CD4-positive, alpha-beta T cell treated with Interleukin-6 for 4 hours (primary cell): ENCODE measurements around the gene ETV7.
A peak's percentile ranks its signal among the peaks of the same experiment; 100 is the strongest.
"Not testable (repeated sequence)": the region's sequence is repeated elsewhere in the genome, so short reads cannot be mapped to it uniquely, and the experiment has no call there.

Source experiments
- DNase-seq: peaks from one replicate; pipeline ENCODE4 v3.0.0-alpha.2; 2020; ENCODE audit warnings: mixed read lengths

Gene ETV7

DNA sequence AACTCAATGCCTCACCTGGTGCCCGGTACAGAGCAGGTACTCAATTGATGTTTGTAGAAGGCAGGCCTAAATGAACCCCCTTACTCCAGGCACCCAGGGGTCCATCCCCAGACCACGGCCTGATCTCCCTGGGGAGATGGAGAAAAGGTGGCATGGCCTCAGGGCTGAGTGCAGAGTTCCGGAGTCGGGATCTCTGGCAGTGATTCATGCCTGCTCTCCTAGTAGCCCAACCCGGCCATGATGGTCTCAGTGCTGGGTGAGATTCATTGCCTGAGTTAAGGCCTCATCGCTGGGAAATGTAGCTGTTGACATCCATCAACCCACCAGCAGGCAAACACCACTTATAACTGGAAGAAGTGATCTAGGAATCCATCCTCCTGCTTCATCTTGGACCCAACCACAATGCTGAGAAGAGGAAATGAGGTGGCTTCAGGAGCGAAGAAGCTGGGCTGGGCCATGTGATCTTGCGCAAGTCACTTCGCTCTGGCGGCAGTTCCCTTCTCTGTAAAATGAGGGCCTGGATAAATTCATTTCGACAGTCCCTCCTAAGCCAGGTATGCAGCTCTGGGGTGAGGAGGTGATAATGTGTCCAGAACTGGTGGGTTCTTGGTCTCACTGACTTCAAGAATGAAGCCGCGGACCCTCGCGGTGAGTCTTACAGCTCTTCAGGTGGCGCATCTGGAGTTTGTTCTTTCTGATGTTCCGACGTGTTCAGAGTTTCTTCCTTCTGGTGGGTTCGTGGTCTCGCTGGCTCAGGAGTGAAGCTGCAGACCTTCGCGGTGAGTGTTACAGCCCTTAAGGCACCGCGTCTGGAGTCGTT, 24.7 kb downstream of the ETV7 start:
- DNase-seq: no peak

DNA sequence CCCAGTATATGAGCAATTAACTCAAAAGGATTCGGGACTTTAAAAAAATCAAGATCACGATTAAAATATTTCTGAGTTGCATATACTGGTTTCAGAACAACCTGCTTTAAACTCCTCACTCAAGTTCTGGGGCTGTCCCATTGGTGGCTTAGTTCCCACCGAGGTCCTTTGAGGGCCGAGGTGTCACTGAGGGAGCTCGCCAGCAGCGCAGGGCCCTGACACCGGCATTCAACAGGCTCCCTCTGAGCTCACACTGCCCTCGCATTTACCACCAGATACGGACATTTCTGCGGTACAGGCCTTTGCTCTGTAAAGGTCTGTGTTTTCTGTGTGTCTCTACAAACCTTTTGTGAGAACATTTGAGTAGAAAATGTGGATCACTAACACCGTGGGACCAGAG, 26.4 kb downstream of the ETV7 start:
- DNase-seq: no peak

DNA sequence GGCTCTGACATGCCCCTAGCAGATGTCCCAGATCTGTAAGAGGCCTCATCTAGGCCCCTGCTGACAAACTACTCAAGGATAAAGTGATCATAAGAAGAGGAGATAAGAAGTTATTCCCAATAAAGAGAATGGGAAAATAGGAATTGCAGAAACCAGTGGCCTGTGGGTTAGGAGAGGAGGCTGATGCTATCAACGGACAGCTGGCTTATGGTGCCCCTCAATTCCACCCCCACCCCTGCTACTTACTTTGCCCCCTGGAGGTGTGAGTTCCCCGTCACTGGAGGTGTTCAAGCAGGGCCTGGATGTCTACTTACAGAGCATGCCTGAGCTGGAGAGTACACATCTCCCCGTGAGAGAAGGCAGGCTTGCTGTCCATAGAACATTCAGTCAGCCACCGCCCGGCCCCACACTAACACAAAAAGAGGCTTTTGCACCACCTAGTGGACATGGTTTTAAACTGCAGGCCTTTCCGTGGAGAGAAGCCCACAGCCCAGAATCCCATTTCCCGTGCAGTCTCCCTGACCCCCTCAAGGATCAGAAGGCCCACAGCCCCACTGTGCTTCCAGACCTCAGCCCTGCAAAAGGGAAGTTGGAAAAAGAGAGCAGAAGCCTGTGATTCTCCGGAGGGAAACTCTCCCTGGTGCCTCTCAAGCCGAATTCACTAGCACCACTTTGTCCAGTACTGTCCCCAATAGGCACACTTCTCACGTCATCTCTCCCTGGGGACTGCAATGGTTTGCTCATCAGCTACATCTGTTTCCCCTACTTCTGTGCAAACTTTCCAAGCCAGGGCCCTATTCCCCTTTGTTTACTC, 27.0 kb downstream of the ETV7 start:
- peak; percentile 70 for DNase-seq

DNA sequence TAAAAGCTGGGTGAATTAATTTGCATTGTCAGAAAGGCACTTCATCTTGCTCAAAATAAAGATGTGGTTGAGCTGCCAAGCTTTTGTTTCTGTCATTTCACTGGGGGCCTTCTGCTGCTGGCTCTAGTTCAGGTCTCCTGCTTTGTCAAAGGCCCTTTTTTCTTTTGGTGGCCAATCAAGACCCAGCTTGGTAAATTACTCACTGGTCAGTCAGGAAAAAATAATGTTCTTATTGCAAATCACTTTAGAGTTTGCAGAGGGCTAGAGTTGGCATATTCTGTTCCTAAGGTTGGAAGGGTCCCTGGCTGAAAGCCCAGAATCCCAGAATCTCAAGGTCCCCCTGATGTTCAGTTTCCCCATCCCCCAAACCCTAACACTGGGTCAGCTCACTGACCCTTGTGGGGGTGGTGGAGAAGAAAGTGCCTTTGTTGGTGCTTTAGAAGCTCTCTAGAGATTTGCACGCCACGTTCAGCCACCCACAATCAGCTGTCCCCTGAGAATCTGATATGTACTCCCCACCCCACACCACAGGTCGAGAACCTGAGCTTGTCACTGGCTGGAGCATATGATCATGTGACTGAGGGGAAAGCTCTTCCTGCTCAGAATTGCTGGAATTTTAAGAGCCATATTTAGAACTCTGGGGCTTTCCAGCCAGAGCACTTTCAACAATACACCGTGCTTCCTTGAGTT, 29.1 kb downstream of the ETV7 start:
- no peak for DNase-seq

DNA sequence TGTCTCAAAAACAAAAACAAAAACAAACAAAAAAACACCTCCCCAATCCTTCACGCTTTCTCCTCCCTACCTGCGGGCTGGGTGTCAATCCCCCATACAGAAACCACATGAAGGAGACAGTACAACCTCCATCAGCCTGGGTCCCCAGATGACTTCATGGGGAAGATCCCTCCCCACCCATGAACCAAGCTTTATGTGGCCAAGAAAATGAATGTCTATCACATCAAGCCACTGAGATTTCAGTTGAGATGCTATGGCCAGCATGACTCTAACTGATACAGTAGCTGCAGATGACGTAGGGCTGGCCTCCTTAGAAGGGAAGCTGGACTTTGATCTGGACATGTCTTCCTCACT, 29.6 kb downstream of the ETV7 start:
- no peak for DNase-seq

DNA sequence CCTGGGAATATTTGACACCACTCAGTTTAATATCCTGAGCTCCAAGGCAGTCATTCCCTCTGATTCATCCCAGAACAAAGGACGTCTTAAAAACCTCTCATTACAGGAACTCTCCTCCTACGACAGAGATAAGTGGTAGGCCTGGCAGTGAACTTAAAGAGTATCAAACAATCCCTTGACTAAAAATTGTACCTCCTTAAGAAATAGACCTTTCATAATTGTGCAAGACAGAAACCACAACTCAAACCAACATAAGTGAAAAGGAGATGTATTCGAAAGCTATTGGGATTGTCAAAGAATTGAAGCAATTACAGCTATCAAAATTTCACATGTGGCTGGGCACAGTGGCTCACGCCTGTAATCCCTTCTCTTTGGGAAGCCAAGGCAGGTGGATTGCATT, 31.6 kb downstream of the ETV7 start:
- no peak for DNase-seq

DNA sequence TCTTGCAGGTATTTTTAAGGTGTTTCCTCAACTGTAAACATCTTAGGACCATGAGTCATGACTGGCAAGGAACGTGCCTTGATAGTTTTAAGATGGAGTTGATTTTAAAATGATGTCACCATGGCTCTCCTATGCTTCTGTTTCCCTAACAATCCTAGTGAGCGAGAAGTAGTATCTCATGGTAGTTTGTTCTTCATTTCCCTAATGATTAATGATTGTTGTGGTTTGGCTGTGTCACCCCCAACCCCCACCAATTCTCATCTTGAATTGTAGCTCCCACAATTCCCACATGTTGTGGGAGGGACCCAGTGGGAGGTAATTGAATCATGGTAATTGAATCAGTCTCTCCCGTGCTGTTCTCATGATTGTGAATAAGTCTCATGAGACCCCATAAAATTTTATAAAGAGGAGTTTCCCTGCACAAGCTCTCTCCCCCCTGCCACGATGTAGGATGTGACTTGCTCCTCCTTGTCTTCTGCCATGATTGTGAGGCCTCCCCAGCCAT, 34.0 kb downstream of the ETV7 start:
- no peak for DNase-seq

DNA sequence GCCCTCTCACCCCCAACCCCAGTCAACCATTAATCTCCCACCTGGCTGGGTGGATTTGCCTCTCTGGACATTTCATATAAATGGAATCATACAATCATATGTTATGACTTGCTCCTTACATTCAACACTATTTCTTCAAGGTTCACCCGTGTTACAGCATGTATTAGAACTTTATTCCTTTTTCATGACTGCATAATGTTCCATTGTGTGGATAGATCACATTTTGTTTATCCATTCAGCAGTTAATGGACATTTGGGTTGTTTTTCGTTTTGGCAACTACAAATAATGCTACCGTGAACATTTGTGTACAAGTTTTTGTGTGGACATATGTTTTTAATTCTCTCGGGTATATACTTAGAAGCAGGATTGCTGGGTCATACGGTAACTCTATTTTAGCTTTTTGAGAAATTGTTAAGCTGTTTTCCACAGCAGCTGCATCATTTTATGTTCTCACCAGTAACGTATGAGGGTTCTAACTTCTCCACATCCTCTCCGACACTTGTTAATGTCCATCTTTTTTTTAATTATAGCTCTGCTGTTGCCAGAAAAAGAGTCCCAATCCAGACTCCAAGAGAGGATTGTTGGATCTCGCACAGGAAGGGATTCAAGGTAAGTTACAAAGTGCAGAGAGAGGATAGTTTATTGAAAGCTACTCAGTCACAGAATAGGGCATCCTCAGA, 34.9 kb downstream of the ETV7 start:
- no peak for DNase-seq

DNA sequence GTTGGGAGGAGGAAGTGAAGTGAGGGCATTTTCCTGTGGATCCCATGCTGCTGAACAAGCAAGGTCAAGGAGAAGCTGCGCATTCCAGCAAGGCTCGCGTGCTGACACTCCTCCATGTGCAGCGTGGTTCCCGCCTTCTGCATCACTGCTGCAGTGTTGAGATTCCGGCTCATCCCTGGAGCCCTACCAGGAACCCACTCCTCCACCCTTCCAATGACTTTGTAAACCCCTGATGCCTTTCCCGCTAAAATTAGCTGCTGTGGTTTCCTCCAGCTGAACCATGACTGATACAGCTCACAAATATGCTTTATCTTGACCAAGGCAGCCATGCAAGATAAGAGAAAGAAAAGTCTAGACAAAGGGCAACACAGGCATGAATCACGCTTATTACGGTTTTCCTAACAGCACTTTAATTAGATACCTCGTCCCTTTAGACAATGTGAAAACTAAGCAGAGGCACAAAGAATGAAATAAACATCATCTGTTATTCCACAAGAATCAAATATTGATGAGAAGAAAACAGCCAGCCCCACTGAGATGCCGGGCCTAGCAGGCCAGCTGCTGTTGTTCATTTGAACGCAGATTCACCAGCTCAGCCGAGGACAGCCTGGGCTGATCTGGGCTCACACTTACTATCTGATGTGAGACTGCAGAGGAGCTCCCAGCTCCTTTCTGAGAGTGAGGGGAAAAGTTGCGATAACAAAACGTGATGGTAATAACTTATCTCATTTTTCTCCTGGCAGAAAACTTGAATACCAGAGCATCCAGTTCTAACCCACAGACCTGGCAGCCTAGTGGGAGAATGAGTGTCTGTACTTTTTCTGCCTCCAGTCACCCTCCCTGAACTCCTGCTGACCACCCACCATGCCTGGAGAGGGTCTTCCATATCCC, 36.5 kb downstream of the ETV7 start:
- DNase-seq: no peak

DNA sequence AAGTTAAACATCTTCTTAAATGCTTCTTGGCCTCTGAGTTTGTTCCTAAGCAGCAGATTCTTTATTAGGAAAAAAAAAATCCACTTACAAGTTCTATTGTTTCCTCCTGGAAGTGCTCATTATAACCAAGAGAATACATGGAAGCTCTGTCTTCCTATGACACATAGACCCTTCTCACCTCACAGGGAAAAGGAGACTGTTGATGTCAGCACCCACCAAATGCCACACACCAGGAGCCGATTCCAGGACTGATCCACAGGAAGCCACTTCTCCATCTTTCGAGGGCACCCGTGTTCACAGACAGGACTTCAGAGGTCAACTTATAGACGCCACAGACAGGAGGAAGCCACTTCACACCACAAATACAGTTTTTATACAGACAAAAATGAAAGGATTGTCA, 37.4 kb downstream of the ETV7 start:
- DNase-seq: no peak

DNA sequence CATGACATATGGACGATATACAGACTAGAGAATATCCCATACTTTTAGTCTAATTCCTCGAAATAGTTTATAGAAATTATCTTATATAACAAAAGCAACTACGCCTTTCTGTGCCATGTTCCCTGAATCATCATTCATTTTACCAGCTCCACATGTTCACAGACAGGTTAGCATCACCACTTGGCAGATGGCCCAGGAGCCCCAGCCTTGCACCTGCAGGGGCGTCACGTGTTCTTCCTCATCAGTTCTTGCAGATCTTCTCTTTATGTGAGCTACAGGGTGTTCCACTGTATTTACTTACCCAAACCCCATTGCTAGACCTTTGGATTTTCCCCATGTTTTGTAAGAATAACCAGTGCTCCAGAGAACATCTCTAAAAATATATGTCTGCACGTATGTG, 38.2 kb downstream of the ETV7 start:
- peak; percentile 33 for DNase-seq

DNA sequence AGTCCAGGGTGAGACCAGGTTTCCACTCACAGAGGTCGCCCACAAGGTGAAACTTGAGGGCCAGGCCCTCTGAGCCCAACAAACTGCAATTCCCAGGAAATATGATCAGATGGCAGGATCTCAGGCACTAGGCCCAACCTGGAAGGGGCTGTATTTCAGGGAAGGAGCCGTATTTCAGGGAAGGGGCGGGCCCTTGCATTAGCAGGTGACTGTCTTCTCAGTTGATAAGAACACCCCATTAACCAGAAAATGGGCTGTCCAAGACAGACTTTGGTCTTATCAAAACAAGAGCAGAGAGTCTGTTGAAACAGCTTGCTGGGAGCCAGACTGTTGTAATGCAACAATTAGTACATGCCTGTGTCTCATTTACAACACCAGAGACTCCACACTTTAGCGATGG, 39.8 kb downstream of the ETV7 start:
- DNase-seq: no peak

DNA sequence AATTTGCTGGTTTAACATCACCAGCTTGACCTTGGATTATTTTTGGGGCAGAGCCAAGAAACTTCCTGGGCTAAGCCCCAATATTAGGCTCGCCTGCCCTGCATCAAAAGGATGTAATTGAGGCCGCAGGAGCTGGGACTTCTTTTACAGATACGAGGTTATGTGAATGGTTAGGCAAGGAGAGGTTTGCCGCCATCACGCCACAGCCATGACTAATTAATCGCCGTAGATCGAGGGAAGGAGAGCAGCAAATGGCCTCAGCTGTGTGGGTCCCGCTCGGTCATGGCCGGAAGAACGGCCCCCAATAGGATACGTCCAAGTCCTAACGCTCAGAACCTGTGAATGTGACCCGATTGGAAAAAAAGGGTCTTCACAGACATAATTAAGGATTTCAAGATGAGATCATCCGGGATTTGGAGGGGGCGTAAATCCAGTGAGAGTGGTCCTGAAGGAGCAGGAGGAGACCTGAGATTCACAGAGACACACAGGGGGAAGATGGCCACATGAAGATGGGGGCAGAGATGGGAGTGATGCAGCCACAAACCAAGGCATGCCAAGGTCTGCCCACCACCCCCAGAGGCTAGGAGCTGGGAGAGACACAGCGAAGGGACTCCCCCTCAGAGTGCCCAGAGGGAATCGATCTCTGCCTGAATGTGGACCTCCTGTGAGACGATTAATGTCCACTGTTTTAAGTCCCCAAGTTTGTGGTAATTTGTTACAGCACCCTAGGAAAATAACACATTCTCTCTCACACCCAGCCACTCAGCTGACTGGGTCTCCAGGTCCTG, 40.8 kb downstream of the ETV7 start:
- DNase-seq: no peak

DNA sequence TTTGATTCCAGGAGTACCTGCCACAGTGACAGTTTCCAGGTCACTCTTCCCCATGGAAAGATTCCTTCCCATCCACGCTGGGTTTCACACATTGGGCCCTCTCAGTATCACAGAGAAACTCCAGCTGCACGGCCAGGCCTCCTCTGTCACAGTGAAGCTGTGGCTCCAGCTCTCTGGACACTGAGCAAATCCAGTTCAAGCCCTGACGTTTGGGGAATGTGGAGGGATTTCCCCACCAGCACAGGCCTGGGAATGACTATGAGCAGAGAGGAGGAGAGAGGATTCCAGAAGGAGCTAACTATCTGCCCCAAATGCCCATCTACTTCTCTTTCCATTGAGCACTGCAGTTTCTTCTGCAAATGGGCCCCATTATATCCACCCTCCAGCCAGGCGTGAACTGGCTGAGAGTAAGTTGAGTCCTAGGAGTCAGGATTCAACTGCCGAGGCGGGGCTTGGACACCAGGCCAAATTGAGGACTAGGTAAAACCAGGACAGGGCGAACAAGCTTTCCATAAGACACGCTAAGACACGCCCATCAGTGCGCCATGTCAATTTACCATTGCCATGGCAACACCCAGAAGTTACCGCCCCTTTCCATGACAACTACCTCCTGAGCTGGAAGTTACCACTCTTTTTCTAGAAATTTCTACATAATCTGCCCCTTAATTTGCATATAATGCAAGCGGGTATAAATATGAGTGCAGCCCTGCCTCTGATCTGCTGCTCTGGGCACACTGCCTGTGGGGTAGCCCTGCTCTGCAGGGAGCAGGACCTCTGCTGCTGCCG, 41.6 kb downstream of the ETV7 start:
- DNase-seq: no peak

DNA sequence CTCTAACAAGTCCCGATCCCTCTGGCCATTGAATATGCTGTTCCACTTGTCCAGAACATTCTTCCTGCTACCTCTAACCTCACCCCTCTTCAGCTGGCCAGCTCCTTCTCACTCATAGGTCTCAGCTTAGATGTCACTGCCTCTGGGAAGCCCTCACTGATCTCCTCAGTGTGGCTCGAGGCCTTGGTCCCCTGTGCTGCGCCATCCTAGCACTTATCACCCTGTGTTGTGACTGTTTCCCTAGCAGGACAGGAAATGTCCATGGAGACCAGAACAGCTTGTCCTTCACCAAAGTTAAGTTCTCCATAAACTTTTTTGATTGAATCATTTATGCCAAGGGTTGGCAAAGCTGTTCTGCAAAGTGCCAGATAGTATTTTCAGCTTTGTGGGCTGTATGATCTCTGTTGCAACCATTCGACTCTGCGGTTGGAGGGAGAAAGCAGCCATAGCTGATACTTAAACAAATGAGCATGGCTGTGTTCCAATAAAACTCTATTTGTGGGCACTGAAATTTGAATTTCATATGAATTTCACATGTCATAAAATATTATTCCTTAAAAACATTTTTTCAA, 44.3 kb downstream of the ETV7 start:
- DNase-seq: no peak

DNA sequence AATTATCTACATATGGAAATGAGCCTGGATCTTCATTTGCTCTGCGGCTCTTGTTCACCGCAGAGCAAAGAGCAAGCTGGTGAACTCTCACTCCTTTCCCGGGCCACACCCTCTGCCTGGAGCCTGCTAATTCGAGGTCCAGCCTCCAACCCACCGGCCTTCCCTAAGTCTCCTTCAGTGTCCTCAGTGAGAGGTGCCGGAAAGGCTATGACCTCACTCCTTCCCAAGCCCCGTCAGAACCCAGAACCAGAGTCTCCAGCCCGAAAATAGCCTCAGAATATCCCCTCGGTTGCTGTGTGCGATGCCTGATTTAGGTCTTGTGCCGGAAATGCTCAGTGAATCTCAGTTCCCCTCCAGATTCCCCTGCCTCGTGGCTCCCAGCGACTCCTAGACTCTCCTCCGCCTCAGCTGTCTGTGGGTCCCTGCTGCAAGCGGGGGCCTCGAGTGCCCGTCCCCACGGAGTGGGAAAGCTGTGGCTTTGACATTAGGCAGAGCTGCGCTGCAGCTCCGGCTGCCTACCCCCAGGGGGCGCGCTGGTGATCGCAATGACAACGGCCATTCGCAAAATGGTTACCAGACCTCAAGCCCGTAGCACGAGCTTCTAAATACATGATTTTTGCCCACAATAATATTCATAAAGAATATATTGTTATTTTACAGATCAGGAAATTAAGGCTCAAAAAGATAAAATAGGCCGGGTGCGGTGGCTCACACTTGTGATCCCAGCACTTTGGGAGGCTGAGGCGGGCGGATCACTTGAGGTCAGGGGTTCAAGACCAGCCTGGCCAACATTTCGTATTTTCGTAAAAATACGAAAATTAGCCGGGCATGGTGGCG, 46.6 kb downstream of the ETV7 start:
- peak; percentile 79 for DNase-seq

DNA sequence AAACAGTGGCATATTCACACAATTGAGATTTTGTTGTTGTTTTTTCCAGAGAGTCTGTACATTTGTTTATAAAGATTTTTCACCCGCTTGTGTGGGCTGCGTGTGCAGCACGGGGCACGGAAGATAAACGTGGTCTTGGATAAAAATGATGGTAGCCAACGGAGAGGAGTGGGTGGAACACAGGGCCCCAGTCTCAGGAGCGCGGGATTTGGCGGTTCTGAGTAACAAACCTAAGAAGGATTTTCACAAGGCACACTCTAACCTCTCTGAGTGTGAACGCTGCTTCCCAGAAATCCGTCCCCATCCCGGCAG, 47.2 kb downstream of the ETV7 start:
- DNase-seq: no peak

DNA sequence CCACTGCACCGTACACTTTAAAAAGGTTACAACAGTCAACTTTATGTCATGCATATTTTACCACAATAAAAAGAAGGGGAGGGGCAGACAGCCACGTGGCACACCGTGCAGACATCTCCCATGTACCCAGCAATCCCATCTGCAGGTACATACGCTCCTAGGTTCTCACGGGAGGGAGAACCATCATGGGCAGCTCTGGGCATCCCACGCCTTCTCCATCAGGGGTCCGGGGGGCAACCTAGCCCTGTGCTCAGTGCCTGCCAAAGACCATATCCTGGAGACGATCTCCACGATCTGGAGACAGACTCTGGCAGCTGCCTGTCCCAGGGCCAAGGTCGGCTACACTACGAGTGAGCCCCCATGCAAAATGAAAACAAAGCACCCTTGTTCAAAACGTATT, 48.3 kb downstream of the ETV7 start:
- DNase-seq: no peak

DNA sequence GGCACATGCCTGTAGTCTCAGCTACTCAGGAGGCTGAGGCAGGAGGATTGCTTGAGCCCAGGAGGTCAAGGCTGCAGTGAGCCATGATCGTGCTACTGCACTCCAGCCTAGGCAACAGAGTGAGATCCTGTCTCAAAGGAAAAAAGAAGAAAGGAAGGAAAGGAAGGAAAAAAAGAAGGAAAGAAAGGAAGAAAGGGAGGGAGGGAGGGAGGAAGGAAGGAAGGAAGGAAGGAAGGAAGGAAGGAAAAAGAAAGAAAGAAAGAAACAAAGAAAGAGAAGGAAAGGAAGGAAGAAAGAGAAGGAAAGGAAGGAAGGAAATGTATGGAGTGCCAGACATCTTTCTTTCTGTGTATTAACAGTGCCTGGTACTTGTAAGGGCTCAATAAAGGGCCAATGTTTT, 49.2 kb downstream of the ETV7 start:
- DNase-seq: not testable (repeated sequence)
